ENCODE measurements around the gene ITFG1. TPM values are rescaled to one million over a fixed set of nuclear protein-coding genes. Genes with fewer than 3 reads are reported as not detected.
"Not testable (repeated sequence)": the region's sequence is repeated elsewhere in the genome, so short reads cannot be mapped to it uniquely, and the experiment has no call there.

ITFG1 gene
- polyA plus RNA-seq, 2 donors: 9.0 to 16.8 TPM

- Histone ChIP-seq H3K27ac (ENCODE audit: low read depth in 2 of 2, low read length in 1 of 2) (no peak overlapping the region), H3K4me3 (ENCODE audit: low read depth in 1 of 2, low read length in 2 of 2) (peak overlapping the region; percentile 46 to 66), H3K36me3 (ENCODE audit: control insufficient read depth in 2 of 2, insufficient read depth in 2 of 2, low read length in 1 of 2) (no peaks in the 10 kb centered on the region), H3K9me3 (ENCODE audit: control insufficient read depth in 2 of 2, insufficient read depth in 1 of 2, low read depth in 1 of 2, low read length in 1 of 2) (peaks cover 0 to 3% of the 10 kb centered on the region in 2 donors), H3K4me1 (ENCODE audit: control insufficient read depth in 2 of 2, insufficient read depth in 2 of 2, low read length in 1 of 2) (peaks cover 0 to 5% of the 10 kb centered on the region in 2 donors), H3K27me3 (ENCODE audit: control insufficient read depth in 1 of 2, insufficient read depth in 2 of 2, low read length in 2 of 2) (no peaks in the 10 kb centered on the region)
- WGBS, 2 donors: 1 to 2% methylated on average over 26 of the region's 26 CpGs
Observed at GRCh38 chr16:47141773-47142485, 318.9 kb downstream of the ITFG1 start.

DNA sequence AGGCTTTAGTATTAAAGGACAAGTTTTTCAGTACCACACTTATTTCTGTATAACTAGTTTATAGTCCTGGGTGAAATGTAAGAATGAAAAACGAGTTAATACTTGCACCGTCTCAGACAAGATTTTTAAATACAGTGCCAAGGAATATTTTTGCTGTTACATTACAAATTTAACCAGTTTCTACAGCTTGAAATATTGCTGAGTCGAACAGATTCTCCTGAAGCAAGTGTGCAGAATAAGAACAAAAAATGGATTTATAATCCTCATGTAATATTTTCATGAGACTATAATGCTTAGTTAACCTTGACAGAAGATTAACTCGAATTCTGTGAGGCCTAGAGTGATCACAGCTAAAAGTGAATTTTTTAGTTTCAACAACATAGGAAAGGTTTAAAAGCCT lies 320.2 kb downstream of the ITFG1 start:
- Histone ChIP-seq H3K27me3 (ENCODE audit: control insufficient read depth in 1 of 2, insufficient read depth in 2 of 2, low read length in 2 of 2) (no peaks in the 10 kb centered on the region), H3K27ac (ENCODE audit: low read depth in 2 of 2, low read length in 1 of 2) (no peak overlapping the region), H3K4me3 (ENCODE audit: low read depth in 1 of 2, low read length in 2 of 2) (no peak overlapping the region), H3K9me3 (ENCODE audit: control insufficient read depth in 2 of 2, insufficient read depth in 1 of 2, low read depth in 1 of 2, low read length in 1 of 2) (peaks cover 0 to 3% of the 10 kb centered on the region in 2 donors), H3K36me3 (ENCODE audit: control insufficient read depth in 2 of 2, insufficient read depth in 2 of 2, low read length in 1 of 2) (no peaks in the 10 kb centered on the region), H3K4me1 (ENCODE audit: control insufficient read depth in 2 of 2, insufficient read depth in 2 of 2, low read length in 1 of 2) (peaks cover 0 to 5% of the 10 kb centered on the region in 2 donors)
- 46 to 60% methylated on average over 4 of the region's 4 CpGs for WGBS, 2 donors

GRCh38 chr16:47139561-47140185 lies 321.2 kb downstream of the ITFG1 start:
- WGBS, 2 donors: 56 to 57% methylated on average over 3 of the region's 3 CpGs

DNA sequence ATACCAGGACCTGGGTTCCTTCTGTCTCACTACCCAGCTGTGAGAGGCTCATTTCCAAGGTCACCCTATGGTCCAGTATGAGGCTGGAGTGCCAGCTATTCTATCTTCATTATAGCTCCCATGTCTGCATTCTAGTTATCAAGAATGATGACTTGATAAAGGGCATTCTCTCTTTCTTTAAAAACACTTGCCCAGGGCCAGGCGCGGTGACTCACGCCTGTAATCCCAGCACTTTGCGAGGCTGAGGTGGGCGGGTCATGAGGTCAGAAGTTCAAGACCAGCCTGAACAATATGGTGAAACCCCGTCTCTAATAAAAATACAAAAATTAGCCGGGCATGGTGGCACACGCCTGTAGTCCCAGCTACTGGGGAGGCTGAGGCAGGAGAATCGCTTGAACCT lies 322.9 kb downstream of the ITFG1 start:
- H3K27me3 ChIP-seq (ENCODE audit: control insufficient read depth in 1 of 2, insufficient read depth in 2 of 2, low read length in 2 of 2); H3K4me3 ChIP-seq (ENCODE audit: low read depth in 1 of 2, low read length in 2 of 2); H3K27ac ChIP-seq (ENCODE audit: low read depth in 2 of 2, low read length in 1 of 2); H3K4me1 ChIP-seq (ENCODE audit: control insufficient read depth in 2 of 2, insufficient read depth in 2 of 2, low read length in 1 of 2); H3K9me3 ChIP-seq (ENCODE audit: control insufficient read depth in 2 of 2, insufficient read depth in 1 of 2, low read depth in 1 of 2, low read length in 1 of 2); H3K36me3 ChIP-seq (ENCODE audit: control insufficient read depth in 2 of 2, insufficient read depth in 2 of 2, low read length in 1 of 2): not testable (repeated sequence)
- 68 to 78% methylated on average over 9 of the region's 9 CpGs for WGBS, 2 donors

More at GRCh38 chr16:47139561-47140185, 321.2 kb downstream of the ITFG1 start:
- Histone ChIP-seq H3K27ac (ENCODE audit: low read depth in 2 of 2, low read length in 1 of 2) (no peak overlapping the region), H3K4me1 (ENCODE audit: control insufficient read depth in 2 of 2, insufficient read depth in 2 of 2, low read length in 1 of 2) (peaks cover 0 to 5% of the 10 kb centered on the region in 2 donors), H3K9me3 (ENCODE audit: control insufficient read depth in 2 of 2, insufficient read depth in 1 of 2, low read depth in 1 of 2, low read length in 1 of 2) (peaks cover 0 to 3% of the 10 kb centered on the region in 2 donors), H3K36me3 (ENCODE audit: control insufficient read depth in 2 of 2, insufficient read depth in 2 of 2, low read length in 1 of 2) (no peaks in the 10 kb centered on the region), H3K27me3 (ENCODE audit: control insufficient read depth in 1 of 2, insufficient read depth in 2 of 2, low read length in 2 of 2) (no peaks in the 10 kb centered on the region), H3K4me3 (ENCODE audit: low read depth in 1 of 2, low read length in 2 of 2) (no peak overlapping the region)

- H3K27me3 ChIP-seq (ENCODE audit: control insufficient read depth in 1 of 2, insufficient read depth in 2 of 2, low read length in 2 of 2): no peaks in the 10 kb centered on the region
- no peak overlapping the region for H3K27ac ChIP-seq (ENCODE audit: low read depth in 2 of 2, low read length in 1 of 2)
- H3K9me3 ChIP-seq (ENCODE audit: control insufficient read depth in 2 of 2, insufficient read depth in 1 of 2, low read depth in 1 of 2, low read length in 1 of 2): no peaks in the 10 kb centered on the region
- H3K4me3 ChIP-seq (ENCODE audit: low read depth in 1 of 2, low read length in 2 of 2): no peak overlapping the region
- no peaks in the 10 kb centered on the region for H3K4me1 ChIP-seq (ENCODE audit: control insufficient read depth in 2 of 2, insufficient read depth in 2 of 2, low read length in 1 of 2)
- 73 to 74% methylated on average over 8 of the region's 8 CpGs for WGBS, 2 donors
- H3K36me3 ChIP-seq (ENCODE audit: control insufficient read depth in 2 of 2, insufficient read depth in 2 of 2, low read length in 1 of 2): no peaks in the 10 kb centered on the region
Observed at GRCh38 chr16:47136099-47136842, 324.6 kb downstream of the ITFG1 start.

DNA sequence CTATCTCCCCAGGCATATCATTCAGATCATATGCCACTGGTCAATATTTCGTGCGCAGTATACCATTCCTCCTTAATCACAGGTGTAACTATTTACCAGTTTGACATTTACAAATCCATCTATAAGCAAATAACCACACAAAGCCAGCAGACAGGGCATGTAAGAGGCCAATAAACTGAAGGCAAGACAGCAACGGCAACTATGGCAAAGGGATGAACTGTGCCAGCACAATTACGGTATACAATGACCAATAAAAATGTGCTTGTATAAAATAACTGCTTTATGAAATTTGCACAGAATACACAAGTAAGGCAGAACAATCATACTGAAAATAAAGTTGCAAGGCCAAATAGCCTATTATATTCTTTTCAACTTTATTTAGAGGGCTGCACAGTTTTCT lies 326.3 kb downstream of the ITFG1 start:
- no peaks in the 10 kb centered on the region for H3K27me3 ChIP-seq (ENCODE audit: control insufficient read depth in 1 of 2, insufficient read depth in 2 of 2, low read length in 2 of 2)
- no peaks in the 10 kb centered on the region for H3K4me1 ChIP-seq (ENCODE audit: control insufficient read depth in 2 of 2, insufficient read depth in 2 of 2, low read length in 1 of 2)
- WGBS, 2 donors: 84 to 93% methylated on average over 4 of the region's 4 CpGs
- no peaks in the 10 kb centered on the region for H3K36me3 ChIP-seq (ENCODE audit: control insufficient read depth in 2 of 2, insufficient read depth in 2 of 2, low read length in 1 of 2)
- H3K4me3 ChIP-seq (ENCODE audit: low read depth in 1 of 2, low read length in 2 of 2): no peak overlapping the region
- no peak overlapping the region for H3K27ac ChIP-seq (ENCODE audit: low read depth in 2 of 2, low read length in 1 of 2)
- no peaks in the 10 kb centered on the region for H3K9me3 ChIP-seq (ENCODE audit: control insufficient read depth in 2 of 2, insufficient read depth in 1 of 2, low read depth in 1 of 2, low read length in 1 of 2)

- H3K36me3 ChIP-seq (ENCODE audit: control insufficient read depth in 2 of 2, insufficient read depth in 2 of 2, low read length in 1 of 2): no peaks in the 10 kb centered on the region
- H3K27me3 ChIP-seq (ENCODE audit: control insufficient read depth in 1 of 2, insufficient read depth in 2 of 2, low read length in 2 of 2): no peaks in the 10 kb centered on the region
- H3K9me3 ChIP-seq (ENCODE audit: control insufficient read depth in 2 of 2, insufficient read depth in 1 of 2, low read depth in 1 of 2, low read length in 1 of 2): no peaks in the 10 kb centered on the region
- no peak overlapping the region for H3K4me3 ChIP-seq (ENCODE audit: low read depth in 1 of 2, low read length in 2 of 2)
- H3K4me1 ChIP-seq (ENCODE audit: control insufficient read depth in 2 of 2, insufficient read depth in 2 of 2, low read length in 1 of 2): no peaks in the 10 kb centered on the region
- H3K27ac ChIP-seq (ENCODE audit: low read depth in 2 of 2, low read length in 1 of 2): no peak overlapping the region
Observed at GRCh38 chr16:47132308-47132707, 328.6 kb downstream of the ITFG1 start.

GRCh38 chr16:47129755-47130435 lies 331.0 kb downstream of the ITFG1 start:
- Histone ChIP-seq H3K27me3 (ENCODE audit: control insufficient read depth in 1 of 2, insufficient read depth in 2 of 2, low read length in 2 of 2) (no peaks in the 10 kb centered on the region), H3K27ac (ENCODE audit: low read depth in 2 of 2, low read length in 1 of 2) (no peak overlapping the region), H3K4me3 (ENCODE audit: low read depth in 1 of 2, low read length in 2 of 2) (no peak overlapping the region), H3K9me3 (ENCODE audit: control insufficient read depth in 2 of 2, insufficient read depth in 1 of 2, low read depth in 1 of 2, low read length in 1 of 2) (no peaks in the 10 kb centered on the region), H3K4me1 (ENCODE audit: control insufficient read depth in 2 of 2, insufficient read depth in 2 of 2, low read length in 1 of 2) (no peaks in the 10 kb centered on the region), H3K36me3 (ENCODE audit: control insufficient read depth in 2 of 2, insufficient read depth in 2 of 2, low read length in 1 of 2) (no peaks in the 10 kb centered on the region)
- 81 to 85% methylated on average over 7 of the region's 7 CpGs for WGBS, 2 donors

GRCh38 chr16:47127541-47127940 lies 333.3 kb downstream of the ITFG1 start:
- Histone ChIP-seq H3K4me1 (ENCODE audit: control insufficient read depth in 2 of 2, insufficient read depth in 2 of 2, low read length in 1 of 2) (no peaks in the 10 kb centered on the region), H3K27me3 (ENCODE audit: control insufficient read depth in 1 of 2, insufficient read depth in 2 of 2, low read length in 2 of 2) (no peaks in the 10 kb centered on the region), H3K27ac (ENCODE audit: low read depth in 2 of 2, low read length in 1 of 2) (no peak overlapping the region), H3K36me3 (ENCODE audit: control insufficient read depth in 2 of 2, insufficient read depth in 2 of 2, low read length in 1 of 2) (no peaks in the 10 kb centered on the region), H3K9me3 (ENCODE audit: control insufficient read depth in 2 of 2, insufficient read depth in 1 of 2, low read depth in 1 of 2, low read length in 1 of 2) (no peaks in the 10 kb centered on the region), H3K4me3 (ENCODE audit: low read depth in 1 of 2, low read length in 2 of 2) (no peak overlapping the region)
- 91 to 98% methylated on average over 3 of the region's 3 CpGs for WGBS, 2 donors

Measured in esophagus (tissue), 2 donors.